ENCODE measurements around the gene MLIP.

The MLIP gene

GRCh38 chr6:54273214-54273820 lies 162.1 kb downstream of the MLIP start:
- no peak overlapping the region for H3K4me3 ChIP-seq (ENCODE audit: low read depth, low read length)
- DNase-seq (ENCODE audit: low read depth) = no peak
- no peak for TF ChIP-seq CTCF (IDR thresholded peaks at IDR 0.05; ENCODE audit: low read depth, low read length)
- TF ChIP-seq MYC (IDR thresholded peaks at IDR 0.05; ENCODE audit: low read depth, low read length) = no peak
- TF ChIP-seq MAX (IDR thresholded peaks at IDR 0.05; ENCODE audit: low read depth, low read length) = no peak
- TF ChIP-seq POLR2A (IDR thresholded peaks at IDR 0.05; ENCODE audit: extremely low read depth, insufficient read length) = no peak

- H3K4me3 ChIP-seq (ENCODE audit: low read depth, low read length) = no peak overlapping the region
- DNase-seq (ENCODE audit: low read depth) = no peak
- no peak for TF ChIP-seq MAX (IDR thresholded peaks at IDR 0.05; ENCODE audit: low read depth, low read length)
- no peak for TF ChIP-seq POLR2A (IDR thresholded peaks at IDR 0.05; ENCODE audit: extremely low read depth, insufficient read length)
- TF ChIP-seq MYC (IDR thresholded peaks at IDR 0.05; ENCODE audit: low read depth, low read length) = no peak
- no peak for TF ChIP-seq CTCF (IDR thresholded peaks at IDR 0.05; ENCODE audit: low read depth, low read length)
Observed at GRCh38 chr6:54274383-54274782, 163.1 kb downstream of the MLIP start.

- no peak for DNase-seq (ENCODE audit: low read depth)
- H3K4me3 ChIP-seq (ENCODE audit: low read depth, low read length) = no peak overlapping the region
- TF ChIP-seq MAX (IDR thresholded peaks at IDR 0.05; ENCODE audit: low read depth, low read length) (no peak), POLR2A (IDR thresholded peaks at IDR 0.05; ENCODE audit: extremely low read depth, insufficient read length) (no peak), CTCF (IDR thresholded peaks at IDR 0.05; ENCODE audit: low read depth, low read length) (no peak), MYC (IDR thresholded peaks at IDR 0.05; ENCODE audit: low read depth, low read length) (no peak)
Observed at GRCh38 chr6:54282186-54282585, 170.9 kb downstream of the MLIP start.

- DNase-seq (ENCODE audit: low read depth) = no peak
- no peak for TF ChIP-seq MAX (IDR thresholded peaks at IDR 0.05; ENCODE audit: low read depth, low read length)
- no peak for TF ChIP-seq POLR2A (IDR thresholded peaks at IDR 0.05; ENCODE audit: extremely low read depth, insufficient read length)
- TF ChIP-seq MYC (IDR thresholded peaks at IDR 0.05; ENCODE audit: low read depth, low read length) = no peak
- TF ChIP-seq CTCF (IDR thresholded peaks at IDR 0.05; ENCODE audit: low read depth, low read length) = no peak
Observed at GRCh38 chr6:54284161-54284860, 173.1 kb downstream of the MLIP start.

GRCh38 chr6:54285595-54285994 lies 174.4 kb downstream of the MLIP start:
- no peak for TF ChIP-seq MAX (IDR thresholded peaks at IDR 0.05; ENCODE audit: low read depth, low read length)
- TF ChIP-seq CTCF (IDR thresholded peaks at IDR 0.05; ENCODE audit: low read depth, low read length) = no peak
- no peak for TF ChIP-seq MYC (IDR thresholded peaks at IDR 0.05; ENCODE audit: low read depth, low read length)
- TF ChIP-seq POLR2A (IDR thresholded peaks at IDR 0.05; ENCODE audit: extremely low read depth, insufficient read length) = no peak
- no peak overlapping the region for H3K4me3 ChIP-seq (ENCODE audit: low read depth, low read length)
- no peak for DNase-seq (ENCODE audit: low read depth)

More at GRCh38 chr6:54284161-54284860, 173.1 kb downstream of the MLIP start:
- no peak overlapping the region for H3K4me3 ChIP-seq (ENCODE audit: low read depth, low read length)
